ENCODE data around the gene INSYN2A.

DNA sequence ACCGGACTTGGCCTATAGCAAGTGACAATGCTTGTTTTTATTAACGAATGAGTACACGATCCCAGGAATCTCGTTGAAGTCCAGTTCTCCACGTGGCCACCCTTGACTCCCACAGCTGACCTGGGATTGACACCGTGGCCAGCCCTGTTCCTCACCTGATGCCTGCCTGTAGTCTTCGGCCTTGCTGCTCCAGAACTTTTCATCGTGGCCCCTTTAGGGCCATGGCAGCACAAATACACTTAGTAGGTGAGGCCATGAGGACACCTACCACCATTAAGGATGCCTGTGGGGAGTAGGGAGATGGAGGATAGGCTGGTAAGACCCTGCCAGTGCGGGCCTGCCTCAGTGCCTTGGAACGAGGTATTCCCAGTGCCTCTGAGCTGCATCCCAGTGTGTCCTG, 30.6 kb upstream of the INSYN2A start:
- TF ChIP-seq EZH2phosphoT487 (IDR thresholded peaks at IDR 0.05; ENCODE audit: insufficient read depth, low read depth), result no peak
- no peak for TF ChIP-seq EZH2 (IDR thresholded peaks at IDR 0.05; ENCODE audit: insufficient read depth, poor library complexity, severe bottlenecking)
